Stimulated activated CD8-positive, alpha-beta memory T cell treated with anti-CD3 and anti-CD28 coated beads, Interleukin-7, amount 100 ng/mL, for 24 hours (primary cell): ENCODE data around the gene MC4R.

ENCODE experiments used
- DNase-seq: peaks from one replicate; pipeline ENCODE4 v3.0.0-alpha.2; 2020; ENCODE audit warnings: low read depth

Gene MC4R

DNA sequence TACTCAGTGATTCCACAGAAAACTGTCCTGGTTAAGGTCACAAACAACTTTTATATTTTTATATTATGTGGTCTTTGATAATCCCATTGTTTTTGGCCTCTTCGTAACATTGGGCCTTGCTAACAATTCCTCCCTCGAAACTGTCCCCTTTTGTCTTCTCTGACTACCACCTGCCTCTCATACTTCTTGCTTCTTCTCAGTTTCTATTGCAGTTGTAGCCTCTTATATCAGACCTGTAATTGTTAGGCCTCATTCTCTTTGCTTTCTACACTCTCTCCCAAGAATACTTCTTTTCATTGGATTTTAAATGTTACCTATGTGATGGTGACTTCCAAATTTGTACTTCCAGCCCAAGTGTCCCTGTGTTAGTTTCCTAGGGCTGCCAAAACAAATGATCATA lies 44.7 kb downstream of the MC4R start:
- DNase-seq, result no peak

DNA sequence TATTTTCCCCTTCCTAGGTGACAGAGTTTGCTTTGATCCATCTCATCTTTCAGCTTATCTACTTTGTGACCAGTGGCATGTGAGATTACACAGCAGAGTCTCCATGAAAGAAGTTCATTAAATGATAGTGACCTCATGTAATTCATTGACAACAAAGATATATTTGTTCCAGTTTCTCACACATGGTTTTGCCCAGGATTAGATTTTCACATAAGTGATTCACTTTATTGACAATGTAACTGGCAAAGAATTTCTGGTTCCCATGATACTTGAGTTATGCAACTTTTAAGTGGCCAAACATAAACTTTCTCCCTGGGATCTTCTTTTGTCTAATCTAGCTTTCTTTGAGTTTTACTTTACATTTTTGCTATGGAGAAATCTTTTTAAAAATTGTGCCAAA lies 50.0 kb downstream of the MC4R start:
- DNase-seq, result no peak
